SKM-1 treated with dmso at 0.1 percent for 144 hours (cell line): Measurements from ENCODE around the gene IGF2.
"Not testable (repeated sequence)": the region's sequence is repeated elsewhere in the genome, so short reads cannot be mapped to it uniquely, and the experiment has no call there.

Source experiments
- DNase-seq: peaks from one replicate; lab custom pipeline; 2025; ENCODE audit not compliant: unreplicated experiment; lab: John Stamatoyannopoulos, UW

IGF2 gene

GRCh38 chr11:2124736-2125484, 14.3 kb downstream of the IGF2 start:
- not testable (repeated sequence) for DNase-seq

GRCh38 chr11:2123628-2123960, 15.6 kb downstream of the IGF2 start:
- no peak for DNase-seq

- no peak for DNase-seq
Observed at GRCh38 chr11:2122907-2123627, 16.1 kb downstream of the IGF2 start.

GRCh38 chr11:2122222-2122906, 16.8 kb downstream of the IGF2 start:
- DNase-seq = no peak

- no peak for DNase-seq
Observed at GRCh38 chr11:2121227-2122130, 17.7 kb downstream of the IGF2 start.

- no peak for DNase-seq
Observed at GRCh38 chr11:2120359-2121100, 18.7 kb downstream of the IGF2 start.

GRCh38 chr11:2118677-2119076, 20.5 kb downstream of the IGF2 start:
- DNase-seq = no peak

- no peak for DNase-seq
Observed at GRCh38 chr11:2116680-2117079, 22.5 kb downstream of the IGF2 start.

GRCh38 chr11:2115308-2115707, 23.9 kb downstream of the IGF2 start:
- no peak for DNase-seq

- no peak for DNase-seq
Observed at GRCh38 chr11:2114430-2115241, 24.6 kb downstream of the IGF2 start.

- no peak for DNase-seq
Observed at GRCh38 chr11:2113776-2114175, 25.4 kb downstream of the IGF2 start.

- DNase-seq = no peak
Observed at GRCh38 chr11:2110521-2110920, 28.7 kb downstream of the IGF2 start.

- no peak for DNase-seq
Observed at GRCh38 chr11:2109541-2110019, 29.6 kb downstream of the IGF2 start.

GRCh38 chr11:2108675-2109491, 30.3 kb downstream of the IGF2 start:
- DNase-seq = no peak

- no peak for DNase-seq
Observed at GRCh38 chr11:2107941-2108630, 31.1 kb downstream of the IGF2 start.

GRCh38 chr11:2107521-2107920, 31.7 kb downstream of the IGF2 start:
- no peak for DNase-seq

GRCh38 chr11:2106583-2107209, 32.5 kb downstream of the IGF2 start:
- no peak for DNase-seq

- no peak for DNase-seq
Observed at GRCh38 chr11:2105511-2105910, 33.7 kb downstream of the IGF2 start.
